SIG-M5 treated with dmso at 0.1 percent for 504 hours (cell line): ENCODE measurements around the gene DNASE1L3.

Experiments used
- DNase-seq: peaks from one replicate; lab custom pipeline; 2025; ENCODE audit not compliant: unreplicated experiment; lab: John Stamatoyannopoulos, UW

DNASE1L3 gene

GRCh38 chr3:58164199-58164879 is 46.4 kb downstream of the DNASE1L3 start:
- no peak for DNase-seq

DNA sequence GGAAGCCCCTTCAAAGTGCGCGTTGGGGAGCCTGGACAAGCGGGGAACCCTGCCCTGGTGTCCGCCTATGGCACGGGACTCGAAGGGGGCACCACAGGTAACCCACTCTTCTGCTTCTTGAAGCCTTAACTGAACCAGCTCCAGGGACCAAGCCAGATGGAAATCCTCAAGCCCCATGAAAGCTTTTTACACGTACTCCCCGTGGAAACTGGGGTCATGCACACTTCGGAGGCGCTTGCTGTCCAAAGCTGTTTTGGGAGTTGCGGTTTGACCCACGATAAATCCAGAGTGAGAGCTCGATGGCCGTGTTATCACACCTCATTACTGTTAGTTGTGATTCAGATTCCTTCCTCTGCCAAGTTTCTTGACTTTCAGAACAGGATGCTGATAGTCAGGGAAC is 47.5 kb downstream of the DNASE1L3 start:
- DNase-seq = no peak

GRCh38 chr3:58161435-58162398 is 49.1 kb downstream of the DNASE1L3 start:
- DNase-seq = no peak

GRCh38 chr3:58160399-58160798 is 50.4 kb downstream of the DNASE1L3 start:
- DNase-seq = no peak

GRCh38 chr3:58158442-58159153 is 52.2 kb downstream of the DNASE1L3 start:
- no peak for DNase-seq

GRCh38 chr3:58157700-58158099 is 53.1 kb downstream of the DNASE1L3 start:
- no peak for DNase-seq

- no peak for DNase-seq
Measured at GRCh38 chr3:58155838-58156237, 54.9 kb downstream of the DNASE1L3 start.

- DNase-seq = no peak
Measured at GRCh38 chr3:58154626-58155449, 55.9 kb downstream of the DNASE1L3 start.

DNA sequence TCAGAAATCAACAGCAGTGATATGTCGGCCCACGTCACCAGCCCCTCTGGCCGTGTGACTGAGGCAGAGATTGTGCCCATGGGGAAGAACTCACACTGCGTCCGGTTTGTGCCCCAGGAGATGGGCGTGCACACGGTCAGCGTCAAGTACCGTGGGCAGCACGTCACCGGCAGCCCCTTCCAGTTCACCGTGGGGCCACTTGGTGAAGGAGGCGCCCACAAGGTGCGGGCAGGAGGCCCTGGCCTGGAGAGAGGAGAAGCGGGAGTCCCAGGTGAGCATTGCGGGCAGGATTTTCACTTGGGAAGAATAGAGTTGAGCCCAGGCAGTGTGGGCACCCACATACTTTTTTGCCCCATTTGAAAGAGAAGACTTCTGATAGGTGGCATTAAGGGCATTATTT is 57.4 kb downstream of the DNASE1L3 start:
- no peak for DNase-seq

- DNase-seq = no peak
Measured at GRCh38 chr3:58152225-58153015, 58.4 kb downstream of the DNASE1L3 start.

DNA sequence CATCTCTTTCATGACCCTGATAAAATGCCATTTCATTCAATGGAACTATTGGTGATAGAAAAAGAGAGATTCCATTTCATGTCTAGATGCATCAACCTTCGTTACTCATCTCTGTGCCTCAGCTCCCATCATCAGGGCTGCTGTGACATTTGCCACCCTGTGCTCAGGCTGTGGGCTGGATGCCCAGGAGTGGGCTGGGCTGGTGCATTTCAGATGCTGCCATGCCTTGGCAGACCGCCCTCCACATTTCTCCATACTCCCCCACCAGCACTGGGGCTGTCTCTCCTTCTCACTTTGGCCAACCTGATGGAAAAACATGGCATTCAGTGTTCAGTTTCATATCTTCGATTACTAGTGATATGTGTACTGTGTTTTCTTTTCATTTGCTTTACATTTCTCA is 59.1 kb downstream of the DNASE1L3 start:
- DNase-seq = no peak

GRCh38 chr3:58150810-58151199 is 60.0 kb downstream of the DNASE1L3 start:
- no peak for DNase-seq

- DNase-seq = no peak
Measured at GRCh38 chr3:58150130-58150809, 60.5 kb downstream of the DNASE1L3 start.

- DNase-seq = no peak
Measured at GRCh38 chr3:58148049-58148448, 62.7 kb downstream of the DNASE1L3 start.

GRCh38 chr3:58144478-58145325 is 66.1 kb downstream of the DNASE1L3 start:
- no peak for DNase-seq

GRCh38 chr3:58143417-58144055 is 67.2 kb downstream of the DNASE1L3 start:
- no peak for DNase-seq
